ENCODE measurements around the gene KCNQ1.

The KCNQ1 gene

GRCh38 chr11:2515401-2516275 is 70.8 kb downstream of the KCNQ1 start:
- DNase-seq = no peak

- no peak for DNase-seq
Measured at GRCh38 chr11:2516276-2517015, 71.6 kb downstream of the KCNQ1 start.

- no peak for DNase-seq
Measured at GRCh38 chr11:2517016-2517385, 72.2 kb downstream of the KCNQ1 start.

- DNase-seq = no peak
Measured at GRCh38 chr11:2517386-2518064, 72.7 kb downstream of the KCNQ1 start.

GRCh38 chr11:2518111-2518982 is 73.5 kb downstream of the KCNQ1 start:
- no peak for DNase-seq

- no peak for DNase-seq
Measured at GRCh38 chr11:2518983-2519340, 74.2 kb downstream of the KCNQ1 start.

- DNase-seq = no peak
Measured at GRCh38 chr11:2519517-2519861, 74.7 kb downstream of the KCNQ1 start.

GRCh38 chr11:2519862-2520735 is 75.3 kb downstream of the KCNQ1 start:
- no peak for DNase-seq

GRCh38 chr11:2520736-2521035 is 75.9 kb downstream of the KCNQ1 start:
- DNase-seq = no peak

- DNase-seq = no peak
Measured at GRCh38 chr11:2521081-2521732, 76.4 kb downstream of the KCNQ1 start.

GRCh38 chr11:2521733-2522630 is 77.2 kb downstream of the KCNQ1 start:
- no peak for DNase-seq

- no peak for DNase-seq
Measured at GRCh38 chr11:2522631-2523255, 77.9 kb downstream of the KCNQ1 start.

GRCh38 chr11:2523821-2524391 is 79.1 kb downstream of the KCNQ1 start:
- DNase-seq = no peak

GRCh38 chr11:2524446-2525165 is 79.8 kb downstream of the KCNQ1 start:
- DNase-seq = no peak

- no peak for DNase-seq
Measured at GRCh38 chr11:2525166-2525861, 80.5 kb downstream of the KCNQ1 start.

- DNase-seq = no peak
Measured at GRCh38 chr11:2525941-2526807, 81.4 kb downstream of the KCNQ1 start.

GRCh38 chr11:2526808-2527381 is 82.1 kb downstream of the KCNQ1 start:
- DNase-seq = no peak
